ENCODE results near the gene THSD7B.

GRCh38 chr2:137118140-137118539 lies 352.8 kb downstream of the THSD7B start:
- TF ChIP-seq YY1 (IDR thresholded peaks at IDR 0.05; ENCODE audit: low read depth): no peak
- TF ChIP-seq MAX (IDR thresholded peaks at IDR 0.05): no peak
- TF ChIP-seq EP300 (IDR thresholded peaks at IDR 0.05; ENCODE audit: borderline replicate concordance): no peak
- no peak for TF ChIP-seq RAD21 (IDR thresholded peaks at IDR 0.05; ENCODE audit: low read depth)
- TF ChIP-seq USF1 (IDR thresholded peaks at IDR 0.05): no peak
- TF ChIP-seq TAF1 (IDR thresholded peaks at IDR 0.05; ENCODE audit: low read depth): no peak
- no peak for TF ChIP-seq CEBPB (IDR thresholded peaks at IDR 0.05)
- TF ChIP-seq CREB1 (IDR thresholded peaks at IDR 0.05; ENCODE audit: low read depth): no peak
- no peak for TF ChIP-seq ZBTB7A (IDR thresholded peaks at IDR 0.05; ENCODE audit: low read depth)
- no peak for TF ChIP-seq REST (IDR thresholded peaks at IDR 0.05; ENCODE audit: low read depth)
- no peak for TF ChIP-seq EGR1 (IDR thresholded peaks at IDR 0.05)
- no peak for TF ChIP-seq FOXM1 (IDR thresholded peaks at IDR 0.05; ENCODE audit: borderline replicate concordance, low read depth)
